ENCODE results near the gene ADAMTS2. TPM values are rescaled to one million over a fixed set of nuclear protein-coding genes. Genes with fewer than 3 reads are reported as not detected.

The ADAMTS2 gene
- total RNA-seq, 1 experiment from 2014 or later = not detected

GRCh38 chr5:179292681-179293635, 52.3 kb downstream of the ADAMTS2 start:
- ChIA-PET POLR2A (ENCODE audit: unreplicated experiment) (no interaction called here), CTCF (no interaction called here)
- no peak for DNase-seq
- Histone ChIP-seq H3K9me3 (ENCODE audit: low read length) (no peaks in the 10 kb centered on the region), H4K20me1 (ENCODE audit: low read length) (no peaks in the 10 kb centered on the region), H3K4me1 (ENCODE audit: insufficient read depth, low read length) (no peaks in the 10 kb centered on the region), H3K4me2 (ENCODE audit: low read length) (no peak overlapping the region), H3K4me3 (ENCODE audit: low read length) (no peak overlapping the region), H3K36me3 (ENCODE audit: low read depth, low read length) (no peaks in the 10 kb centered on the region), H3K27ac (ENCODE audit: low read length) (no peak overlapping the region), H3K79me2 (ENCODE audit: low read length) (no peaks in the 10 kb centered on the region), H2AFZ (ENCODE audit: low read length) (no peak overlapping the region), H3K9ac (ENCODE audit: low read length) (no peak overlapping the region), H3F3A (ENCODE audit: low read length, unreplicated experiment) (no peaks in the 10 kb centered on the region), H3K9me2 (replicated peaks; ENCODE audit: low read length) (no peaks in the 10 kb centered on the region), H3K27me3 (ENCODE audit: low read length) (peaks cover 84% of the 10 kb centered on the region)
- intact Hi-C loops (cut with micrococcal nuclease) = no loop called here
- ATAC-seq = no peak
- no TSS peak for BruUV-seq (replicated peaks)
- TF ChIP-seq CTCF (conservative IDR thresholded peaks at IDR 0.05; ENCODE audit: low read depth, low read length) (no peak), EZH2phosphoT487 (IDR thresholded peaks at IDR 0.05; ENCODE audit: borderline replicate concordance, low read length) (no peak)

- Histone ChIP-seq H3K9ac (ENCODE audit: low read length) (no peak overlapping the region), H3F3A (ENCODE audit: low read length, unreplicated experiment) (no peaks in the 10 kb centered on the region), H3K4me3 (ENCODE audit: low read length) (no peak overlapping the region), H3K9me2 (replicated peaks; ENCODE audit: low read length) (no peaks in the 10 kb centered on the region), H3K27me3 (ENCODE audit: low read length) (peaks cover 84% of the 10 kb centered on the region), H3K9me3 (ENCODE audit: low read length) (no peaks in the 10 kb centered on the region), H4K20me1 (ENCODE audit: low read length) (no peaks in the 10 kb centered on the region), H3K36me3 (ENCODE audit: low read depth, low read length) (no peaks in the 10 kb centered on the region), H2AFZ (ENCODE audit: low read length) (no peak overlapping the region), H3K4me2 (ENCODE audit: low read length) (no peak overlapping the region), H3K27ac (ENCODE audit: low read length) (no peak overlapping the region), H3K79me2 (ENCODE audit: low read length) (no peaks in the 10 kb centered on the region), H3K4me1 (ENCODE audit: insufficient read depth, low read length) (no peaks in the 10 kb centered on the region)
- no TSS peak for BruUV-seq (replicated peaks)
- TF ChIP-seq CTCF (conservative IDR thresholded peaks at IDR 0.05; ENCODE audit: low read depth, low read length) = no peak
- TF ChIP-seq EZH2 (IDR thresholded peaks at IDR 0.05; ENCODE audit: low read length, unreplicated experiment) = no peak
- no peak for TF ChIP-seq EZH2phosphoT487 (IDR thresholded peaks at IDR 0.05; ENCODE audit: borderline replicate concordance, low read length)
- intact Hi-C loops (cut with micrococcal nuclease) = no loop called here
- CTCF ChIA-PET = no interaction called here
- POLR2A ChIA-PET (ENCODE audit: unreplicated experiment) = no interaction called here
- ATAC-seq (no peak), DNase-seq (no peak)
Measured at GRCh38 chr5:179292202-179292601, 53.1 kb downstream of the ADAMTS2 start.
